DMS153 treated with DMSO at 0.1 percent for 48 hours (cell line): ENCODE results near the gene SAMD4A.
"Not testable (repeated sequence)": the region's sequence is repeated elsewhere in the genome, so short reads cannot be mapped to it uniquely, and the experiment has no call there.

Experiments
- DNase-seq: peaks from one replicate; lab custom pipeline; 2025; ENCODE audit not compliant: unreplicated experiment; lab: John Stamatoyannopoulos, UW

Gene SAMD4A

GRCh38 chr14:54789781-54790480 lies 223.0 kb downstream of the SAMD4A start:
- no peak for DNase-seq

- no peak for DNase-seq
Observed at GRCh38 chr14:54791001-54791400, 224.1 kb downstream of the SAMD4A start.

- no peak for DNase-seq
Observed at GRCh38 chr14:54792288-54792687, 225.4 kb downstream of the SAMD4A start.

- no peak for DNase-seq
Observed at GRCh38 chr14:54794159-54794558, 227.2 kb downstream of the SAMD4A start.

GRCh38 chr14:54794796-54795195 lies 227.9 kb downstream of the SAMD4A start:
- DNase-seq: no peak

GRCh38 chr14:54796961-54797360 lies 230.0 kb downstream of the SAMD4A start:
- DNase-seq: no peak

GRCh38 chr14:54797556-54797955 lies 230.6 kb downstream of the SAMD4A start:
- DNase-seq: no peak

GRCh38 chr14:54797986-54798385 lies 231.1 kb downstream of the SAMD4A start:
- DNase-seq: no peak

- no peak for DNase-seq
Observed at GRCh38 chr14:54798465-54799124, 231.7 kb downstream of the SAMD4A start.

GRCh38 chr14:54801482-54801881 lies 234.6 kb downstream of the SAMD4A start:
- not testable (repeated sequence) for DNase-seq

GRCh38 chr14:54803396-54803795 lies 236.5 kb downstream of the SAMD4A start:
- DNase-seq: no peak

- no peak for DNase-seq
Observed at GRCh38 chr14:54803926-54804537, 237.1 kb downstream of the SAMD4A start.

GRCh38 chr14:54804538-54805041 lies 237.7 kb downstream of the SAMD4A start:
- DNase-seq: no peak

GRCh38 chr14:54805070-54805444 lies 238.1 kb downstream of the SAMD4A start:
- DNase-seq: no peak

- peak; percentile 60 for DNase-seq
Observed at GRCh38 chr14:54805445-54806322, 238.8 kb downstream of the SAMD4A start.

- no peak for DNase-seq
Observed at GRCh38 chr14:54806616-54807015, 239.7 kb downstream of the SAMD4A start.

- DNase-seq: no peak
Observed at GRCh38 chr14:54807428-54807827, 240.5 kb downstream of the SAMD4A start.

- DNase-seq: no peak
Observed at GRCh38 chr14:54807881-54808280, 241.0 kb downstream of the SAMD4A start.

- no peak for DNase-seq
Observed at GRCh38 chr14:54808326-54809161, 241.6 kb downstream of the SAMD4A start.

GRCh38 chr14:54809767-54810166 lies 242.8 kb downstream of the SAMD4A start:
- no peak for DNase-seq
